ENCODE measurements around the gene GALNT3. TPM values are rescaled to one million over a fixed set of nuclear protein-coding genes. Genes with fewer than 3 reads are reported as not detected.

Gene GALNT3
- total and polyA plus RNA-seq, 3 donors from 2014 or later, result 13.4 to 45.0 (median 16.6) TPM

DNA sequence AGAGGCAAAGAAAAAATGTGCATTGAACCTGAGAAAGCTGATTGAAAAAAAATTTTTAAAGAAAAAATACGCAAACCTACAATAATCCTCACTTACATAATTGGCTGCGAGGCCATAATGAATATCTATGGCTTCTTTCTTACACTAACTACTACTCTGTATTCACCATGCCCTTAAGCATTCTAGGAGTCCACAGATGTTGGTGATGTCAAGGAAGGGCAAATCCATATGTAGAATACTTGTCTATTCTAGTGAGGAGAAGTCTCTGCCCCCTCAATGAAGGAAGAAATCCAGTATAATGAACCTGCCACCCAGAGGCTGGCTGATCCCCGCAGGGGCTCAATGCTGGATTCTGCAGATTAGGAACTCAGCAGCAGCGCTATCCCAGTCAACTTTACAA is 14.3 kb downstream of the GALNT3 start:
- TF ChIP-seq, protein P1, sequence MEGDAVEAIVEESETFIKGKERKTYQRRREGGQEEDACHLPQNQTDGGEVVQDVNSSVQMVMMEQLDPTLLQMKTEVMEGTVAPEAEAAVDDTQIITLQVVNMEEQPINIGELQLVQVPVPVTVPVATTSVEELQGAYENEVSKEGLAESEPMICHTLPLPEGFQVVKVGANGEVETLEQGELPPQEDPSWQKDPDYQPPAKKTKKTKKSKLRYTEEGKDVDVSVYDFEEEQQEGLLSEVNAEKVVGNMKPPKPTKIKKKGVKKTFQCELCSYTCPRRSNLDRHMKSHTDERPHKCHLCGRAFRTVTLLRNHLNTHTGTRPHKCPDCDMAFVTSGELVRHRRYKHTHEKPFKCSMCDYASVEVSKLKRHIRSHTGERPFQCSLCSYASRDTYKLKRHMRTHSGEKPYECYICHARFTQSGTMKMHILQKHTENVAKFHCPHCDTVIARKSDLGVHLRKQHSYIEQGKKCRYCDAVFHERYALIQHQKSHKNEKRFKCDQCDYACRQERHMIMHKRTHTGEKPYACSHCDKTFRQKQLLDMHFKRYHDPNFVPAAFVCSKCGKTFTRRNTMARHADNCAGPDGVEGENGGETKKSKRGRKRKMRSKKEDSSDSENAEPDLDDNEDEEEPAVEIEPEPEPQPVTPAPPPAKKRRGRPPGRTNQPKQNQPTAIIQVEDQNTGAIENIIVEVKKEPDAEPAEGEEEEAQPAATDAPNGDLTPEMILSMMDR (IDR thresholded peaks at IDR 0.05), result no peak
- TF ChIP-seq POLR2A (IDR thresholded peaks at IDR 0.05), result no peak
- H3K27me3 ChIP-seq, result no peaks in the 10 kb centered on the region
- no peaks in the 10 kb centered on the region for H3K36me3 ChIP-seq (ENCODE audit: low read depth, missing control alignments)
- 86 to 93% methylated on average over 2 to 4 of the region's 4 CpGs for WGBS, 2 donors
- DNase-seq, result no peak
- H3K4me3 ChIP-seq, result no peak overlapping the region
- H3K9me3 ChIP-seq, result no peaks in the 10 kb centered on the region
- intact Hi-C loops (cut with DNase I; ENCODE audit: low total_unique reads), result no loop called here
- H3K27ac ChIP-seq, result no peak overlapping the region
- H3K4me1 ChIP-seq, result no peaks in the 10 kb centered on the region

DNA sequence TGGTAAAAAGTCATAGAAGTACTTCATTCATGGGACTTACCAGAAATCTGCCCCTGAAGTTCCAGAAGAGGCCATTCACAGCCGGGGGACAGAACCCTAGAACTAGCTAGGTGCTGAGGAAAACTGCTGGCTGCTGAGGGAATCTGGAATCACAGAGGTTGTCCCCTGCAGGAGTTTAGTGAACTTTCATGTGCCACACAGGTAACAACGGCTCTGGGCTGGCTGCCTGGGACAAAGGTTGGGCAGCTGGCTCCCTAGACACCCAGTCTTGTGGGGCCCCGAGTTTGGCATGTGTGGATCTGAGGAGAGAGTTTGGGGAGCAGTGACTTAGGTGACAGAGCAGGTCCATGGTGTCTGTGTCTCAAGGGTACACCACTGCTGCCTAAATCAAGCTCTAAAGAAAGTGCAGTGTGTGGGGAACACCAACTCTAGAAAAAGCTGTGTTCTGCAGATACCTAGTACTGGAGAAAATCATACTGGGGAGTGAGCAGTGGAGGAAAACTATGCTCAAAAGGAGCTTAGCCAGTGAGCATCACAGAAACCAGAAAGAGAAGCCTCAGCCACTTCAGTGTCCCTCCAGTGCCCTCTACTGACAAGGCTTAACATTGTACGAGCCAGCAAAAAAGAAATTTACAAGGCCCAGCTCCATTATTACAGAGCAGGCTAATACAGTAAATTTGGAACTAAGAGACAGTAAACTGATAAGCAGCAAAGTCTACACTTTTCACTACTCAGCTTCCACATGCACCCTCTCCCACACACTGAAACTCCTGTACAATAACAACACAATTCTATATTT is 15.2 kb downstream of the GALNT3 start:
- no peak overlapping the region for H3K27ac ChIP-seq
- no peak for TF ChIP-seq POLR2A (IDR thresholded peaks at IDR 0.05)
- TF ChIP-seq, protein P1 (IDR thresholded peaks at IDR 0.05), result no peak

DNA sequence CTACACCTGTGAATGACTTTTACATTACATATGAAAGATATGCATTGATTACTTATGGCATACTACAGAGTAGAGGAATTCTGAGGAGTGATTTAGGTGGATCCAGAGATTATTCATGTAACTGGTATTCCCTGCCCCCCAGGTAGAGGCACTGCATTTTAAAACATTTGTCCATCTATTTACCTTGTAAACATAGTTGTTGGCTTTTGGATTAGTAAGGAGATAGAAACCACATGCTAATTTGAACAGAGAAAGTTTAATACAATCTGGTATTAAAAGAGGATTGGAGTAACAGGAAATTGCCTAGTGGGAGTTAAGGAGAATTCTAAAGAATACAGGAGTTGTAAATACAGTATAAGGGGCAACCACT is 15.9 kb downstream of the GALNT3 start:
- no peak for TF ChIP-seq POLR2A (IDR thresholded peaks at IDR 0.05)
- TF ChIP-seq, protein P1 (IDR thresholded peaks at IDR 0.05), result no peak
- intact Hi-C loops (cut with DNase I; ENCODE audit: low total_unique reads), result no loop called here
- no peak overlapping the region for H3K4me3 ChIP-seq

More for the DNA sequence above, 15.2 kb downstream of the GALNT3 start:
- Histone ChIP-seq H3K36me3 (ENCODE audit: low read depth, missing control alignments) (no peaks in the 10 kb centered on the region), H3K4me1 (no peaks in the 10 kb centered on the region), H3K9me3 (no peaks in the 10 kb centered on the region), H3K4me3 (no peak overlapping the region), H3K27me3 (no peaks in the 10 kb centered on the region)
- intact Hi-C loops (cut with DNase I; ENCODE audit: low total_unique reads), result no loop called here
- WGBS, 2 donors, result 84 to 88% methylated on average over 4 of the region's 4 CpGs
- no peak for DNase-seq

GRCh38 chr2:165777522-165778186 is 16.4 kb downstream of the GALNT3 start:
- no peak overlapping the region for H3K27ac ChIP-seq
- H3K4me1 ChIP-seq, result no peaks in the 10 kb centered on the region
- no peak for DNase-seq
- no peak overlapping the region for H3K4me3 ChIP-seq
- H3K36me3 ChIP-seq (ENCODE audit: low read depth, missing control alignments), result no peaks in the 10 kb centered on the region
- 94 to 100% methylated on average over 2 of the region's 2 CpGs for WGBS, 2 donors
- no peaks in the 10 kb centered on the region for H3K9me3 ChIP-seq
- TF ChIP-seq, protein P1 (IDR thresholded peaks at IDR 0.05), result no peak
- no peak for TF ChIP-seq POLR2A (IDR thresholded peaks at IDR 0.05)
- intact Hi-C loops (cut with DNase I; ENCODE audit: low total_unique reads), result no loop called here
- H3K27me3 ChIP-seq, result no peaks in the 10 kb centered on the region

More for the DNA sequence above, 15.9 kb downstream of the GALNT3 start:
- H3K4me1 ChIP-seq, result no peaks in the 10 kb centered on the region
- no peak for DNase-seq
- H3K9me3 ChIP-seq, result no peaks in the 10 kb centered on the region
- no peak overlapping the region for H3K27ac ChIP-seq
- H3K36me3 ChIP-seq (ENCODE audit: low read depth, missing control alignments), result no peaks in the 10 kb centered on the region
- no peaks in the 10 kb centered on the region for H3K27me3 ChIP-seq
